SU-DHL-6 (cell line): Measurements from ENCODE around the gene C12orf43.

Source experiments
- EZH2phosphoT487 ChIP-seq: fragments of 200-600 bp; sonication (generic), shearing (Covaris generic); conservative IDR thresholded peaks from 2 replicates; pipeline ENCODE4 v1.6.1; 2018; ENCODE audit warnings: mild to moderate bottlenecking, antibody characterized with exemption, low read length, moderate library complexity, mixed read lengths
- TF ChIP-seq, protein P1 (sequence below): fragments of 200-600 bp; sonication (generic); IDR thresholded peaks from one replicate; pipeline ENCODE4 v1.5.1; 2017; ENCODE audit warnings: antibody characterized with exemption, mild to moderate bottlenecking, low read length, moderate library complexity; ENCODE audit not compliant: insufficient read depth, poor library complexity, severe bottlenecking

DNA sequence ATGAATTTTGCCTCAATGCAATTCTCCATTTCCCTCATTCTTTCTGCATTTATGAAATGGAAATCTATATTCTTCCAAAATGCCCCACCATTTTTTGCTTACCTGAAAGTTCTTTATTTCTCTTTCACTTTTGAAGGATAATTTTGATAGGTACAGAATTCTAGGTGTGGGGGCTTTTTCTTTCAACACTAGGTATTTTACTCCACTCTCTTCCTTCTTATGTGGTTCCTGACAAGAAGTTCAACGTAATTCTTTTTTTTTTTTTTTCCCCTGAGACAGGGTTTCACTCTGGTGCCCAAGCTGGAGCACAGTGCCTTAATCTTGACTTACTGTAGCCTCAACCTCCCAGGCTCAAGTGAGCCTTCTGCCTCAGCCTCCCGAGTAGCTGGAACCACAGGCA is 49.1 kb upstream of the C12orf43 start:
- TF ChIP-seq, protein P1, sequence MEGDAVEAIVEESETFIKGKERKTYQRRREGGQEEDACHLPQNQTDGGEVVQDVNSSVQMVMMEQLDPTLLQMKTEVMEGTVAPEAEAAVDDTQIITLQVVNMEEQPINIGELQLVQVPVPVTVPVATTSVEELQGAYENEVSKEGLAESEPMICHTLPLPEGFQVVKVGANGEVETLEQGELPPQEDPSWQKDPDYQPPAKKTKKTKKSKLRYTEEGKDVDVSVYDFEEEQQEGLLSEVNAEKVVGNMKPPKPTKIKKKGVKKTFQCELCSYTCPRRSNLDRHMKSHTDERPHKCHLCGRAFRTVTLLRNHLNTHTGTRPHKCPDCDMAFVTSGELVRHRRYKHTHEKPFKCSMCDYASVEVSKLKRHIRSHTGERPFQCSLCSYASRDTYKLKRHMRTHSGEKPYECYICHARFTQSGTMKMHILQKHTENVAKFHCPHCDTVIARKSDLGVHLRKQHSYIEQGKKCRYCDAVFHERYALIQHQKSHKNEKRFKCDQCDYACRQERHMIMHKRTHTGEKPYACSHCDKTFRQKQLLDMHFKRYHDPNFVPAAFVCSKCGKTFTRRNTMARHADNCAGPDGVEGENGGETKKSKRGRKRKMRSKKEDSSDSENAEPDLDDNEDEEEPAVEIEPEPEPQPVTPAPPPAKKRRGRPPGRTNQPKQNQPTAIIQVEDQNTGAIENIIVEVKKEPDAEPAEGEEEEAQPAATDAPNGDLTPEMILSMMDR, result no peak
- no peak for TF ChIP-seq EZH2phosphoT487
